Astrocyte of the spinal cord (primary cell): Measurements from ENCODE around the gene EBF4.
A peak's percentile ranks its signal among the peaks of the same experiment; 100 is the strongest.

Experiments used
- DNase-seq: peaks from one replicate; pipeline ENCODE4 v3.0.0; 2011; ENCODE audit warnings: low read depth, low spot score
- H3K4me3 ChIP-seq: 2 replicates; pipeline ENCODE4 v1.5.1; 2011; ENCODE audit warnings: low read depth, mild to moderate bottlenecking, low read length, moderate library complexity
- in situ Hi-C: cut with HindIII; loops from 2 replicates; pipeline ENCODE4 v1.10.0; 2017; ENCODE audit warnings: low sequenced_read_pairs
- TF ChIP-seq, protein P1 (sequence below): IDR thresholded peaks from 2 replicates; pipeline ENCODE4 v1.5.1; 2012; ENCODE audit warnings: low read depth, mild to moderate bottlenecking, low read length, inconsistent platforms

The EBF4 gene

DNA sequence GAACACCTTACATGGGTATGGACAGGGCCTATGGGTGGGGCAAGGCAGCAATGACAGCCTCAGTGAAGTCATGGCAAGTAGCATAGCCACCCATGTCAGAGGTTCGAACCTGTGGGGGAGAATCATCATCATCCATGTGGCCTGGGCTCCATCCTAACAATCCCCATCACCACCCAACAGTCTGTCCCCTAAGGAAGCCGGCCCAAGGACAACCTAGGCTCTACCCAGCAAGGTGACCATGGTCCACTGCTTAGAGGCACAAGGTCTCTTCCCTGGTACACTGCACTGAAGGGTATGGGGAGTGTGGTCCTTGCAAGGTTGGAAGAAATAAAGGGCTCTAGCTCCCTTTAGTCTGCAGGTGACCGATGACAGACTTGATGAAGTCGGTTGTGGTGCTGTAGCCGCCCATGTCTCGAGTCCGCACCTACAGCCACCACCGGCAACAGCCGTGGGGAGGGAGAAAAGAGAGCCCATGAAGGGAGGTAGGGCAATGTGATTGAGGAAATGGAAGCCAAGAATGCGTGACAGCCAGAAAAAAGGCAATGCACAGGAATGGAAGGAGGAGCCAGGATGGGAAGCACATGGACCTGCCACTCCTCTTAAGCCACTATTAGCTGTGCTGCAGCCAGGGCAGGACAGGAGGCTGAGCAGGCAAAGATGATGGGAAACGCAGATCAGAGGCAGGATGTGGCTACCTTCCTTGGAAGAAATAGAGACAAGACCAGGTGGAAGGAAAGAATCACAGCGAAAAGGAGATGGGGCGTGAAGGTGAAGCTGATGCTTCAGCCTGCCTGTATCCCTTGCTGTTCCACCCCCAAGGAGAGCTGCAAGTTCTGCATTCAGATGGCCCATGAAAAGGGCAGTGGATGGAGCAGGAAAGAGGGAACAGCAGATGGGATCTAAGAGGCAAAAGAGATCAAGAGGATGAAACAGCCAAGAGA is 33.9 kb upstream of the EBF4 start:
- in situ Hi-C loops = no loop called here
- DNase-seq = no peak
- TF ChIP-seq, protein P1, sequence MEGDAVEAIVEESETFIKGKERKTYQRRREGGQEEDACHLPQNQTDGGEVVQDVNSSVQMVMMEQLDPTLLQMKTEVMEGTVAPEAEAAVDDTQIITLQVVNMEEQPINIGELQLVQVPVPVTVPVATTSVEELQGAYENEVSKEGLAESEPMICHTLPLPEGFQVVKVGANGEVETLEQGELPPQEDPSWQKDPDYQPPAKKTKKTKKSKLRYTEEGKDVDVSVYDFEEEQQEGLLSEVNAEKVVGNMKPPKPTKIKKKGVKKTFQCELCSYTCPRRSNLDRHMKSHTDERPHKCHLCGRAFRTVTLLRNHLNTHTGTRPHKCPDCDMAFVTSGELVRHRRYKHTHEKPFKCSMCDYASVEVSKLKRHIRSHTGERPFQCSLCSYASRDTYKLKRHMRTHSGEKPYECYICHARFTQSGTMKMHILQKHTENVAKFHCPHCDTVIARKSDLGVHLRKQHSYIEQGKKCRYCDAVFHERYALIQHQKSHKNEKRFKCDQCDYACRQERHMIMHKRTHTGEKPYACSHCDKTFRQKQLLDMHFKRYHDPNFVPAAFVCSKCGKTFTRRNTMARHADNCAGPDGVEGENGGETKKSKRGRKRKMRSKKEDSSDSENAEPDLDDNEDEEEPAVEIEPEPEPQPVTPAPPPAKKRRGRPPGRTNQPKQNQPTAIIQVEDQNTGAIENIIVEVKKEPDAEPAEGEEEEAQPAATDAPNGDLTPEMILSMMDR = no peak
- no peak overlapping the region for H3K4me3 ChIP-seq

DNA sequence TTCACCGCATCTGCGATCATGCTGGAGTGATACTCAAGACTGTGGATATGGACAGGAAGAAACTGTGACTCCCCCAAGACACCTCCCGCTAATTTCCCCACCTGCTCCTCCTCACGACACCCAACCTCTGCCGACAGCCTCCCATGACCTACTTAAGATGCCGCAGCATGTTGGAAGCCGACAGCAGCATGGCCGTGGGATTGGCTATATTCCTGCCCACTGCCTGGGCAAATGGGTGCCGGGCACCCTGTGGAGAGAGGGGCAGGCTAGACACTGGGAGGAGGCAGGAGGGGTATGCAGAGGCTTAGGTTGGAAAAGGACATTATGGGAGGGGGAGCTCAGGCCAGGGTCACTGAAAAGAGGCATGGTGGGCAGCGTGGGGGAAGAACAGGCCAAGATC is 33.0 kb upstream of the EBF4 start:
- TF ChIP-seq, protein P1 = no peak
- DNase-seq = no peak
- no peak overlapping the region for H3K4me3 ChIP-seq
- in situ Hi-C loops = no loop called here

DNA sequence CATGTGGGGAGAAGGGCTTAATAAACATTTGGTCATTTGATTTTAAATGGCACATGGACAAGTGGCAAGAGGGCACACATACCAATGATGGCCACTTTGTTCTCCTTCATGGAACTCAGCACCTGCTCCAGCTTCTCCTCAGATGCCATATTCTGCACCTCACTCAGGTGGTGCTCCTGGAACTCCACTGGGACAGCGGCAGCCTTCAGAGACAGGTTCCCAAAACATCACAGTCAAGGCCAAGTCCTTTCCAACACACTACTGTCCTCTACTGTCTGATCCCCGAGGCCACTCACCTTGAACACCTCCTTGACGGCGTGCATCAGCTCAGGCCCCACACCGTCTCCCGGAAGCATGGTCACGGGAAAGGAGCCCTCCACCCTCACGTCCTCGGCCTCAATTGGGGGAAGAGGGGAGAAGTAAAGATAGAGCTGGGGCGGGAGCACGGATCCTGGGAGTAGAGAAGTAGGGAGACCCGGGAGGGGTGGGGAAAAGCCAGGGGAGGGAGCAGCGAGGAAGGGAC is 29.2 kb upstream of the EBF4 start:
- TF ChIP-seq, protein P1 = no peak
- in situ Hi-C loops = no loop called here
- peak overlapping the region; percentile 90 for H3K4me3 ChIP-seq
- no peak for DNase-seq

DNA sequence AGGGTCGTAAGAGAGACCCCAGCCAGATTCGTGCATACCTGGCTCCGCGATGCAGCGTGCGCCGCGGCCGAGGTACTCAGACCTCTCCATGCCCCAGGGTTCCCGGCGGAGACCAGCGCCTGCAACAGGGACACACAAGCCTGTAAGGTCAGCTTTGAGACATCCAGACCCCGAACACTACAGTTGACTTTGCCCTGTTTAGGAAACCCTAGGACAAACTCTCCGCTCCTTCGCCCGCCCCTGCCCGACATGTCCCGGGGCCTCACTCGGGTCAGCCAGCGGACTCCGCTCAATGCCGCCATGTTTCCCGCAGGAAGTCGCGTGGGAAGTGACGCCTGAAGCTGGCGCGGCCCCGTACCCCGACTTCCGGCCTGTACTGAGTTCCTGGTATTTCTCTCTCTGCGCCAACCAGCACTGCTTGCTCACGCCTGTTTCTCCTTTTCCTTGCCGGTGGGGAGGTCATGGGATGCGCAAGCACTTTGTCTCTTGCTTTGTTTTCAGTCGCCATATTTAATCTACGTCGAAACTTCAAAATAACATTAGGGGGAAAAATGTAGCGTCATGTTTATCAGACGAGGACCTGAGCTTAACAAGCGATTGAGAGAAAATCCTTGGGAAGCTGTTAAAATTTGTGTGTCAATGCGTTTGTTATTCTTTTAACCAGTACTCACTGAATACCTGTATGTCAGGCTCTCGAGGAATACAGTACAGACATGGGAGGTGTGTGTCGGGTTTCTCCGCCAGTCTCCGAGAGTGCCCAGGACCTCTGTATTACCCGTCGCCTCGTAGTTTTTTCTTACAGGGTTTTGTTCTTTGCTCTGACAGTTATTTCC is 28.5 kb upstream of the EBF4 start, which contains the start of gene IDH3B:
Gene IDH3B, minus strand, starts transcription at position 330 of the 833 bp plus-strand sequence. Its CDS starts 28 bp downstream, at position 302.
- peak; percentile 92 for DNase-seq
- peak within 1 kb of the TSS; percentile 90 for H3K4me3 ChIP-seq
- TF ChIP-seq, protein P1 = no peak
- in situ Hi-C loops = no loop called here

DNA sequence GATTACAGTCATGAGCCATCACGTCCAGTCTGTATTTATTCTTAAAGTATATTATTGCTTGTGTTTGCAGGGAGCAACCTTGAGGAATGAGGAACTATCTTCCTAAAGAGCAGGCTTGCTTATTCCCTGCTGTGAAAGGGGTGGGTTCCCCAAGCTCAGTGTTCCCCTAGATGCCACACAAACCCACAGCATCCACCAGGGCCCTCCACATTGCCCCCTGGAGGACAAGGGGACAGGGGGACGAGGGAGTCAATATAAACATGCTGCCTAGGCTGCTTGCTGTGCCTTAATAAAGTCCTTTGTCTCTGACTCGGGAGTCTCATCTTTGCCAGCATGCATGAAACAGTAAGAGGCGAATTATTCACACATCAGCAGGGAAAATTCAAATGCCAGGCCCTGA is 20.6 kb upstream of the EBF4 start:
- DNase-seq = no peak
- TF ChIP-seq, protein P1 = peak; percentile 32
- in situ Hi-C loops = no loop called here
- no peak overlapping the region for H3K4me3 ChIP-seq

DNA sequence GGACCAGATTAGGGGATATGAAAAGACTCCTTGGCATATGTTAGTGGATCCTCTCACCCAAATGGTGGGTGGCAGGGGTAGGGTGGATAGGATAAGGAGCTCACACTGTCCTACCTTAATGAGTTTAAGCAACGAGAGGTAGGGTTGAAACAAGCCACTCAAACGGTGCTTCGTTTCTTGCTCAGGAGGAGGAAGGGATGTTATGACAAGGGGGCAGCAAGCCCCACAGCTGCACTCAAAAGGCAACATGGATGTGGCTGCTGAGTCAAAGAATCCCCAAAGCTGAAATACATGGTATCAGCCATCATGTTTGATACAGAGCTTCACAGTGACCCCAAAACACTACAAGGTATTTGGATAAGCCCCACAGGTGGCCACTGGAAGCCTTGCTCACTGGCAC is 20.1 kb upstream of the EBF4 start:
- in situ Hi-C loops = no loop called here
- TF ChIP-seq, protein P1 = no peak
- DNase-seq = no peak
- no peak overlapping the region for H3K4me3 ChIP-seq
